ENCODE data around the gene MTNR1B.

DNA sequence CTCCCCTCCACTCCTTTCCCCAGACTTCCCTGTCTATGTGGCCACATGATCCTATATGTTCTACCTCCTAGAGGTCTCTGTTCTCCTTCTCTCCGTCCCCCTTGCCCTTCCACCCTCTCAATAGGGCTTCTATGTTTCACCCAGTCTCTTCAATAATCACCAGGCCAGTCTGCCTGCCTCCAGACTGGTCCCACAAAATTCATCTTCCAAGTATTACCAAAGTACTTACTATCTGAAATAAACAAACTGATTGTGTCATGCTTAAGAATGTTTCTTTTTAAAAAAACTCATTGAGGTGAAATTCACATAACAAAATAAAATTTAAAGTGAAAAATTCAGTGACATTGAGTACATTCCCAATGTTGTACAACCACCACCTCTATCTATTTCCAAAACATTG is 44.2 kb downstream of the MTNR1B start:
- TF ChIP-seq POLR2A (IDR thresholded peaks at IDR 0.05) (no peak), POLR2AphosphoS5 (IDR thresholded peaks at IDR 0.05) (no peak)
- TF ChIP-seq, protein P1, sequence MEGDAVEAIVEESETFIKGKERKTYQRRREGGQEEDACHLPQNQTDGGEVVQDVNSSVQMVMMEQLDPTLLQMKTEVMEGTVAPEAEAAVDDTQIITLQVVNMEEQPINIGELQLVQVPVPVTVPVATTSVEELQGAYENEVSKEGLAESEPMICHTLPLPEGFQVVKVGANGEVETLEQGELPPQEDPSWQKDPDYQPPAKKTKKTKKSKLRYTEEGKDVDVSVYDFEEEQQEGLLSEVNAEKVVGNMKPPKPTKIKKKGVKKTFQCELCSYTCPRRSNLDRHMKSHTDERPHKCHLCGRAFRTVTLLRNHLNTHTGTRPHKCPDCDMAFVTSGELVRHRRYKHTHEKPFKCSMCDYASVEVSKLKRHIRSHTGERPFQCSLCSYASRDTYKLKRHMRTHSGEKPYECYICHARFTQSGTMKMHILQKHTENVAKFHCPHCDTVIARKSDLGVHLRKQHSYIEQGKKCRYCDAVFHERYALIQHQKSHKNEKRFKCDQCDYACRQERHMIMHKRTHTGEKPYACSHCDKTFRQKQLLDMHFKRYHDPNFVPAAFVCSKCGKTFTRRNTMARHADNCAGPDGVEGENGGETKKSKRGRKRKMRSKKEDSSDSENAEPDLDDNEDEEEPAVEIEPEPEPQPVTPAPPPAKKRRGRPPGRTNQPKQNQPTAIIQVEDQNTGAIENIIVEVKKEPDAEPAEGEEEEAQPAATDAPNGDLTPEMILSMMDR (IDR thresholded peaks at IDR 0.05) = no peak
